SK-N-SH (cell line): ENCODE results near the gene PDE9A. TPM values are rescaled to one million over a fixed set of nuclear protein-coding genes. Genes with fewer than 3 reads are reported as not detected.

Experiments used
- CTCF ChIA-PET: fragments of 300-600, 350-600 bp; formaldehyde crosslinking; extraction: SDS; loops from one replicate; lab custom pipeline; 2021; lab: Yijun Ruan, JAX
- POLR2A ChIA-PET: fragments of 350-600 bp; sonication (Branson Sonifier 250); formaldehyde crosslinking; extraction: SDS; loops from one replicate; lab custom pipeline; 2020; ENCODE audit warnings: antibody characterized with exemption, inconsistent platforms; lab: Yijun Ruan, JAX
- DNase-seq: peaks from one replicate; pipeline ENCODE4 v3.0.0; 2012
- H2AFZ ChIP-seq: fragments of 200-600 bp; sonication (generic); 2 replicates; pipeline ENCODE4 v1.8.1; 2016; ENCODE audit warnings: antibody characterized with exemption, mild to moderate bottlenecking, low read depth
- H3F3A ChIP-seq: fragments of 200-600 bp; sonication (generic); replicated peaks from 2 replicates; pipeline ENCODE3; 2016; ENCODE audit warnings: antibody characterized with exemption, mild to moderate bottlenecking; ENCODE audit not compliant: insufficient read depth
- H3K27ac ChIP-seq, 2 experiments: fragments of 200-500 bp in 1 of 2; fragments of 200-600 bp in 1 of 2; sonication (Bioruptor generic) in 1 of 2; sonication (generic), shearing (Covaris generic) in 1 of 2; 2 replicates each; pipeline versions ENCODE4 v1.5.1 to v1.6.1; 2014 to 2016; ENCODE audit warnings: low read depth in 2 of 2, inconsistent platforms in 1 of 2, low read length in 1 of 2, mild to moderate bottlenecking in 1 of 2, mixed read lengths in 1 of 2
- H3K27me3 ChIP-seq: fragments of 200-600 bp; sonication (generic), shearing (Covaris generic); 2 replicates; pipeline ENCODE4 v1.6.1; 2016; ENCODE audit warnings: mixed run types; ENCODE audit not compliant: insufficient read depth
- H3K36me3 ChIP-seq, 2 experiments: fragments of 200-500 bp in 1 of 2; fragments of 200-600 bp in 1 of 2; sonication (Bioruptor generic) in 1 of 2; sonication (generic) in 1 of 2; replicated peaks in 1 of 2; 2 replicates each; pipeline versions ENCODE3 to v1.5.1; 2014 to 2016; ENCODE audit warnings: low read length in 1 of 2, mild to moderate bottlenecking in 1 of 2; ENCODE audit not compliant: insufficient read depth in 2 of 2, control insufficient read depth in 1 of 2
- H3K4me1 ChIP-seq, 2 experiments: fragments of 200-500 bp in 1 of 2; fragments of 200-600 bp in 1 of 2; sonication (Bioruptor generic) in 1 of 2; sonication (generic), shearing (Covaris generic) in 1 of 2; 2 replicates each; pipeline versions ENCODE4 v1.5.1 to v1.6.1; 2014 to 2016; ENCODE audit warnings: low read depth in 1 of 2, low read length in 1 of 2, mixed run types in 1 of 2; ENCODE audit not compliant: insufficient read depth in 2 of 2, control insufficient read depth in 1 of 2
- H3K4me2 ChIP-seq: fragments of 200-600 bp; sonication (generic), shearing (Covaris generic); 2 replicates; pipeline ENCODE4 v1.6.1; 2017; ENCODE audit warnings: mixed run types
- H3K4me3 ChIP-seq, 2 experiments: fragments of 200-500 bp in 1 of 2; fragments of 200-600 bp in 1 of 2; sonication (Bioruptor generic) in 1 of 2; sonication (generic), shearing (Covaris generic) in 1 of 2; 2 replicates each; pipeline versions ENCODE4 v1.5.1 to v1.8.1; 2014 to 2016; ENCODE audit warnings: low read depth in 2 of 2, inconsistent platforms in 1 of 2, low read length in 1 of 2, mild to moderate bottlenecking in 1 of 2, mixed read lengths in 1 of 2, moderate library complexity in 1 of 2
- H3K79me2 ChIP-seq: fragments of 200-600 bp; sonication (generic); 2 replicates; pipeline ENCODE4 v1.8.1; 2017; ENCODE audit warnings: mild to moderate bottlenecking; ENCODE audit not compliant: insufficient read depth
- H3K9ac ChIP-seq: fragments of 200-600 bp; sonication (generic); 2 replicates; pipeline ENCODE4 v1.6.1; 2017; ENCODE audit warnings: mixed run types
- H3K9me2 ChIP-seq: fragments of 200-600 bp; sonication (generic); 2 replicates; pipeline ENCODE4 v1.6.1; 2017; ENCODE audit warnings: mixed run types
- H3K9me3 ChIP-seq: fragments of 200-600 bp; sonication (generic); 2 replicates; pipeline ENCODE4 v1.6.1; 2017; ENCODE audit warnings: mixed run types, mild to moderate bottlenecking, moderate library complexity
- H4K20me1 ChIP-seq: fragments of 200-600 bp; sonication (generic); 2 replicates; pipeline ENCODE4 v1.6.1; 2017; ENCODE audit warnings: mild to moderate bottlenecking, mixed run types; ENCODE audit not compliant: insufficient read depth
- CHD2 ChIP-seq: fragments of 150-350 bp; IDR thresholded peaks from 2 replicates; pipeline ENCODE4 v1.6.1; 2018; ENCODE audit warnings: low read length; ENCODE audit not compliant: partially characterized antibody
- ELF1 ChIP-seq: IDR thresholded peaks from 2 replicates; pipeline ENCODE4 v1.4.0; 2012
- EZH2phosphoT487 ChIP-seq: fragments of 200-600 bp; sonication (generic); IDR thresholded peaks from 2 replicates; pipeline ENCODE4 v1.6.1; 2017; ENCODE audit warnings: low read depth, mixed run types, mild to moderate bottlenecking, antibody characterized with exemption, moderate library complexity, borderline replicate concordance
- GABPA ChIP-seq: IDR thresholded peaks from 2 replicates; pipeline ENCODE4 v1.4.0; 2012; ENCODE audit warnings: low read depth, mild to moderate bottlenecking
- MEF2A ChIP-seq: IDR thresholded peaks from 2 replicates; pipeline ENCODE4 v1.4.0; 2012; ENCODE audit warnings: low read depth, borderline replicate concordance
- RXRA ChIP-seq: IDR thresholded peaks from 2 replicates; pipeline ENCODE4 v1.4.0; 2012; ENCODE audit warnings: low read depth, mild to moderate bottlenecking, borderline replicate concordance
- SIN3A ChIP-seq: IDR thresholded peaks from 2 replicates; pipeline ENCODE4 v1.6.1; 2012; ENCODE audit warnings: low read depth, mild to moderate bottlenecking, low read length, moderate library complexity, borderline replicate concordance
- SMC3 ChIP-seq: IDR thresholded peaks from 2 replicates; pipeline ENCODE4 v1.6.1; 2012; ENCODE audit warnings: low read depth, low read length, improper control_type of control experiment
- TCF12 ChIP-seq: IDR thresholded peaks from 2 replicates; pipeline ENCODE4 v1.4.0; 2012
- TEAD4 ChIP-seq: IDR thresholded peaks from 2 replicates; pipeline ENCODE4 v1.4.0; 2012; ENCODE audit warnings: mild to moderate bottlenecking, borderline replicate concordance; ENCODE audit not compliant: insufficient read depth
- WGBS: methylation state at CpG from one replicate; pipeline ENCODE4 v1.1.6; 2017; ENCODE audit warnings: low lambda C conversion rate; 5-methylcytosine and 5-hydroxymethylcytosine counted together
- polyA plus RNA-seq, 3 experiments: library from polyadenylated mRNA; depleted of rRNA; stranded (reverse); fragments of >200 nt; gene quantifications; 2 replicates each; pipeline ENCODE4 v1.2.3, GENCODE V29; 2012
- TF ChIP-seq, protein P1 (sequence below): IDR thresholded peaks from 2 replicates; pipeline ENCODE4; 2012
- TF ChIP-seq, protein P2 (sequence below): fragments of 200-600 bp; sonication (generic); IDR thresholded peaks from 2 replicates; pipeline ENCODE4 v1.6.1; 2017; ENCODE audit warnings: antibody characterized with exemption, mild to moderate bottlenecking, moderate library complexity
- TF ChIP-seq, protein P3 (sequence below): fragments of 150-350 bp; IDR thresholded peaks from 2 replicates; pipeline ENCODE4 v1.6.1; 2016; ENCODE audit warnings: mild to moderate bottlenecking, low read depth, low read length
- TF ChIP-seq, protein P4 (sequence below): IDR thresholded peaks from 2 replicates; pipeline ENCODE4 v1.4.0; 2012; ENCODE audit warnings: low read depth, borderline replicate concordance
- TF ChIP-seq, protein P5 (sequence below): IDR thresholded peaks from 2 replicates; pipeline ENCODE4 v1.6.1; 2012; ENCODE audit warnings: mild to moderate bottlenecking, low read depth, low read length, moderate library complexity
- TF ChIP-seq, protein P6 (sequence below): IDR thresholded peaks from 2 replicates; pipeline ENCODE4 v1.4.0; 2012; ENCODE audit warnings: low read depth
- TF ChIP-seq, protein P7 (sequence below): fragments of 150-350 bp; IDR thresholded peaks from 2 replicates; pipeline ENCODE4 v1.6.1; 2017; ENCODE audit warnings: antibody characterized with exemption, low read length, low read depth, borderline replicate concordance

PDE9A gene
- polyA plus RNA-seq, 1 of the 3 experiments (the other 2 are of a cell fraction) = 0.28 TPM

DNA sequence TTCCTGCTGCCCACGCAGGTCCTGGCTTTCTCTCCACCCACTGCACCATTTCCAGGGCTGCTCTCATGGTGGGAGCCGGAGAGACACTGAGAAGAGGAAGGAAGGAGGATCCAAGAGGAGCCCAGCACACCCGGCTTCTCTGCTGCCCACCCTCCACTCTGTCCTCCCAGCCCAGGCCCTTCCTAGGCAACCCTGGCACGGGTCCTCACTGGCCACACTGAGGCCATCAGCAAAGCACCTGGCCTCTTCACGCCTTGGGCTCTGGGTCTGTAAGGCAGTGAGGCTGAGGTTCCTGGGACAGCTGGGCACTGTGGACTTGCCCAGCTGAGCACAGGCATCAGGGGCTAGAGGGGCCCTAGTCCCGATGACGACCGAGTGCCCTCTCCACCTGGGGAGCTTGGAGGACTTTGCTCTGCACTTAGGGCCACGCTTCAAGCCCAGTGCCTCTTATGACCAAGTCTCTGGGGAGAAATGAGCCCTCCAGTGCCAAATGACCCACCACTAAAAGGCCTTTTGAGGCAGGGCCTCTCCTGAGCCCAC lies 43.1 kb downstream of the PDE9A start:
- Histone ChIP-seq H3K79me2 (no peaks in the 10 kb centered on the region), H3K9ac (no peak overlapping the region), H3F3A (no peaks in the 10 kb centered on the region), H3K4me1 (no peaks in the 10 kb centered on the region), H3K9me3 (no peaks in the 10 kb centered on the region), H3K4me2 (no peak overlapping the region), H3K4me3 (no peak overlapping the region), H3K9me2 (no peaks in the 10 kb centered on the region), H3K27me3 (no peaks in the 10 kb centered on the region), H3K36me3 (no peaks in the 10 kb centered on the region), H4K20me1 (no peaks in the 10 kb centered on the region), H3K27ac (no peak overlapping the region), H2AFZ (no peak overlapping the region)
- no peak for DNase-seq
- no peak for TF ChIP-seq ELF1
- no peak for TF ChIP-seq SMC3
- TF ChIP-seq CHD2 = no peak
- no peak for TF ChIP-seq GABPA
- TF ChIP-seq, protein P1, sequence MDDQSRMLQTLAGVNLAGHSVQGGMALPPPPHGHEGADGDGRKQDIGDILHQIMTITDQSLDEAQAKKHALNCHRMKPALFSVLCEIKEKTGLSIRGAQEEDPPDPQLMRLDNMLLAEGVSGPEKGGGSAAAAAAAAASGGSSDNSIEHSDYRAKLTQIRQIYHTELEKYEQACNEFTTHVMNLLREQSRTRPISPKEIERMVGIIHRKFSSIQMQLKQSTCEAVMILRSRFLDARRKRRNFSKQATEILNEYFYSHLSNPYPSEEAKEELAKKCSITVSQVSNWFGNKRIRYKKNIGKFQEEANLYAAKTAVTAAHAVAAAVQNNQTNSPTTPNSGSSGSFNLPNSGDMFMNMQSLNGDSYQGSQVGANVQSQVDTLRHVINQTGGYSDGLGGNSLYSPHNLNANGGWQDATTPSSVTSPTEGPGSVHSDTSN = no peak
- TF ChIP-seq TCF12 = no peak
- TF ChIP-seq, protein P2, sequence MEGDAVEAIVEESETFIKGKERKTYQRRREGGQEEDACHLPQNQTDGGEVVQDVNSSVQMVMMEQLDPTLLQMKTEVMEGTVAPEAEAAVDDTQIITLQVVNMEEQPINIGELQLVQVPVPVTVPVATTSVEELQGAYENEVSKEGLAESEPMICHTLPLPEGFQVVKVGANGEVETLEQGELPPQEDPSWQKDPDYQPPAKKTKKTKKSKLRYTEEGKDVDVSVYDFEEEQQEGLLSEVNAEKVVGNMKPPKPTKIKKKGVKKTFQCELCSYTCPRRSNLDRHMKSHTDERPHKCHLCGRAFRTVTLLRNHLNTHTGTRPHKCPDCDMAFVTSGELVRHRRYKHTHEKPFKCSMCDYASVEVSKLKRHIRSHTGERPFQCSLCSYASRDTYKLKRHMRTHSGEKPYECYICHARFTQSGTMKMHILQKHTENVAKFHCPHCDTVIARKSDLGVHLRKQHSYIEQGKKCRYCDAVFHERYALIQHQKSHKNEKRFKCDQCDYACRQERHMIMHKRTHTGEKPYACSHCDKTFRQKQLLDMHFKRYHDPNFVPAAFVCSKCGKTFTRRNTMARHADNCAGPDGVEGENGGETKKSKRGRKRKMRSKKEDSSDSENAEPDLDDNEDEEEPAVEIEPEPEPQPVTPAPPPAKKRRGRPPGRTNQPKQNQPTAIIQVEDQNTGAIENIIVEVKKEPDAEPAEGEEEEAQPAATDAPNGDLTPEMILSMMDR = no peak
- no peak for TF ChIP-seq MEF2A
- TF ChIP-seq, protein P3, sequence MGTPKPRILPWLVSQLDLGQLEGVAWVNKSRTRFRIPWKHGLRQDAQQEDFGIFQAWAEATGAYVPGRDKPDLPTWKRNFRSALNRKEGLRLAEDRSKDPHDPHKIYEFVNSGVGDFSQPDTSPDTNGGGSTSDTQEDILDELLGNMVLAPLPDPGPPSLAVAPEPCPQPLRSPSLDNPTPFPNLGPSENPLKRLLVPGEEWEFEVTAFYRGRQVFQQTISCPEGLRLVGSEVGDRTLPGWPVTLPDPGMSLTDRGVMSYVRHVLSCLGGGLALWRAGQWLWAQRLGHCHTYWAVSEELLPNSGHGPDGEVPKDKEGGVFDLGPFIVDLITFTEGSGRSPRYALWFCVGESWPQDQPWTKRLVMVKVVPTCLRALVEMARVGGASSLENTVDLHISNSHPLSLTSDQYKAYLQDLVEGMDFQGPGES = no peak
- TF ChIP-seq, protein P4, sequence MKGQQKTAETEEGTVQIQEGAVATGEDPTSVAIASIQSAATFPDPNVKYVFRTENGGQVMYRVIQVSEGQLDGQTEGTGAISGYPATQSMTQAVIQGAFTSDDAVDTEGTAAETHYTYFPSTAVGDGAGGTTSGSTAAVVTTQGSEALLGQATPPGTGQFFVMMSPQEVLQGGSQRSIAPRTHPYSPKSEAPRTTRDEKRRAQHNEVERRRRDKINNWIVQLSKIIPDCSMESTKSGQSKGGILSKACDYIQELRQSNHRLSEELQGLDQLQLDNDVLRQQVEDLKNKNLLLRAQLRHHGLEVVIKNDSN = no peak
- TF ChIP-seq SIN3A = no peak
- TF ChIP-seq, protein P5, sequence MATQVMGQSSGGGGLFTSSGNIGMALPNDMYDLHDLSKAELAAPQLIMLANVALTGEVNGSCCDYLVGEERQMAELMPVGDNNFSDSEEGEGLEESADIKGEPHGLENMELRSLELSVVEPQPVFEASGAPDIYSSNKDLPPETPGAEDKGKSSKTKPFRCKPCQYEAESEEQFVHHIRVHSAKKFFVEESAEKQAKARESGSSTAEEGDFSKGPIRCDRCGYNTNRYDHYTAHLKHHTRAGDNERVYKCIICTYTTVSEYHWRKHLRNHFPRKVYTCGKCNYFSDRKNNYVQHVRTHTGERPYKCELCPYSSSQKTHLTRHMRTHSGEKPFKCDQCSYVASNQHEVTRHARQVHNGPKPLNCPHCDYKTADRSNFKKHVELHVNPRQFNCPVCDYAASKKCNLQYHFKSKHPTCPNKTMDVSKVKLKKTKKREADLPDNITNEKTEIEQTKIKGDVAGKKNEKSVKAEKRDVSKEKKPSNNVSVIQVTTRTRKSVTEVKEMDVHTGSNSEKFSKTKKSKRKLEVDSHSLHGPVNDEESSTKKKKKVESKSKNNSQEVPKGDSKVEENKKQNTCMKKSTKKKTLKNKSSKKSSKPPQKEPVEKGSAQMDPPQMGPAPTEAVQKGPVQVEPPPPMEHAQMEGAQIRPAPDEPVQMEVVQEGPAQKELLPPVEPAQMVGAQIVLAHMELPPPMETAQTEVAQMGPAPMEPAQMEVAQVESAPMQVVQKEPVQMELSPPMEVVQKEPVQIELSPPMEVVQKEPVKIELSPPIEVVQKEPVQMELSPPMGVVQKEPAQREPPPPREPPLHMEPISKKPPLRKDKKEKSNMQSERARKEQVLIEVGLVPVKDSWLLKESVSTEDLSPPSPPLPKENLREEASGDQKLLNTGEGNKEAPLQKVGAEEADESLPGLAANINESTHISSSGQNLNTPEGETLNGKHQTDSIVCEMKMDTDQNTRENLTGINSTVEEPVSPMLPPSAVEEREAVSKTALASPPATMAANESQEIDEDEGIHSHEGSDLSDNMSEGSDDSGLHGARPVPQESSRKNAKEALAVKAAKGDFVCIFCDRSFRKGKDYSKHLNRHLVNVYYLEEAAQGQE = no peak
- TF ChIP-seq EZH2phosphoT487 = no peak
- TF ChIP-seq, protein P6, sequence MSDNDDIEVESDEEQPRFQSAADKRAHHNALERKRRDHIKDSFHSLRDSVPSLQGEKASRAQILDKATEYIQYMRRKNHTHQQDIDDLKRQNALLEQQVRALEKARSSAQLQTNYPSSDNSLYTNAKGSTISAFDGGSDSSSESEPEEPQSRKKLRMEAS = no peak
- no peak for TF ChIP-seq RXRA
- no peak for TF ChIP-seq TEAD4
- TF ChIP-seq, protein P7, sequence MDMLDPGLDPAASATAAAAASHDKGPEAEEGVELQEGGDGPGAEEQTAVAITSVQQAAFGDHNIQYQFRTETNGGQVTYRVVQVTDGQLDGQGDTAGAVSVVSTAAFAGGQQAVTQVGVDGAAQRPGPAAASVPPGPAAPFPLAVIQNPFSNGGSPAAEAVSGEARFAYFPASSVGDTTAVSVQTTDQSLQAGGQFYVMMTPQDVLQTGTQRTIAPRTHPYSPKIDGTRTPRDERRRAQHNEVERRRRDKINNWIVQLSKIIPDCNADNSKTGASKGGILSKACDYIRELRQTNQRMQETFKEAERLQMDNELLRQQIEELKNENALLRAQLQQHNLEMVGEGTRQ = no peak
- POLR2A ChIA-PET = no interaction called here
- 36% methylated on average over 3 of the region's 9 CpGs for WGBS
- CTCF ChIA-PET = no interaction called here
